Stimulated activated CD4-positive, alpha-beta T cell treated with anti-CD3 and anti-CD28 coated beads, TNF-alpha, amount 100 ng/mL, for 24 hours (primary cell): ENCODE results near the gene KLHL29.

ENCODE experiments used
- DNase-seq, 3 experiments: peaks; one replicate each; pipeline ENCODE4 v3.0.0-alpha.2; 2020; ENCODE audit warnings: low read depth in 3 of 3

KLHL29 gene

DNA sequence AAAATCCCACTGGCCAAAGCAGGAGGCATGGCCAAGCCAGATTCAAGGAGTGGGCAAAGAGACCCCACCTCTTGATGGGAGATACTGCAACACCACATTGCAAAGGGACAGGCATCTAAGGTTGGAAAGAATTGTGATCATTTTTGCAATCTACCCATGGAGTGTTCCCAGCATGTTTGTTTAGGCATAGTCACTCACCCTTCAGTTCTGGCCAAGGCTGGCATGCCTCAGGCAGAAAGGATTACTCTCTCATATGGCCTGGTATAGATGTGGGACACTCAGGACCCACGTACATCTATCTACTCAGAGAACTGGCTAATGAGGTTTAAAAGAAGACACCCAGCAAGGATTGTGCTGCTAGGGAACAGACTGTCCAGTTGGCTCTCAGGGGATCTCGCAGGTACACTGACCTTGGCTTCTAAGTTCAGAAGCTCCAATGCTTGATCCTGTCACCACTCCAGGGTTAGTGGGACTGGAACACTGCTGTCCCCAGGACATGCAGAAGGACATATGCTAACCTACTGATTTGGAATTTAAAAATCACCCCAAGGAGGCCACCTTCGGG, 183.7 kb downstream of the KLHL29 start:
- DNase-seq = no peak

- no peak for DNase-seq
These were observed 184.9 kb downstream of the KLHL29 start for GRCh38 chr2:23569761-23570365.

DNA sequence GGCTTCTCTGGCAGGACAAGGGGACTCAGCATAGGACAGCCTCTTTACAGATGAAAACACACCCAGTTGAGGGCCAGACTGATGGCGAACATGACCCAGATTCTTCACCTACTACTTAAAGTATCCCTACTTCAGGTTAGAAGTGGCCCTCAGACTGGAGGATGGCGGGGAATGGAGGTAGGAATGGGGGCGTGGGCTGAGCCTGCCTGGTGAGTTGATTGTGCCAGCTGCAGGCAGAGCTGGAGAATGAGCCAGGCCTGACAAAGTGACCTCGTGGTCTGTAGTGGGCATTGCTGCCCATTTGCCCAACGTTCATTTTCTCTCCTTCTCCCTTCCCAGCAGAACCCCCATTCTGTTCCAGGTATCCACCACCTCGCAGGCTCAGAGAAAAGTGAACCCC, 186.1 kb downstream of the KLHL29 start:
- DNase-seq = no peak

DNA sequence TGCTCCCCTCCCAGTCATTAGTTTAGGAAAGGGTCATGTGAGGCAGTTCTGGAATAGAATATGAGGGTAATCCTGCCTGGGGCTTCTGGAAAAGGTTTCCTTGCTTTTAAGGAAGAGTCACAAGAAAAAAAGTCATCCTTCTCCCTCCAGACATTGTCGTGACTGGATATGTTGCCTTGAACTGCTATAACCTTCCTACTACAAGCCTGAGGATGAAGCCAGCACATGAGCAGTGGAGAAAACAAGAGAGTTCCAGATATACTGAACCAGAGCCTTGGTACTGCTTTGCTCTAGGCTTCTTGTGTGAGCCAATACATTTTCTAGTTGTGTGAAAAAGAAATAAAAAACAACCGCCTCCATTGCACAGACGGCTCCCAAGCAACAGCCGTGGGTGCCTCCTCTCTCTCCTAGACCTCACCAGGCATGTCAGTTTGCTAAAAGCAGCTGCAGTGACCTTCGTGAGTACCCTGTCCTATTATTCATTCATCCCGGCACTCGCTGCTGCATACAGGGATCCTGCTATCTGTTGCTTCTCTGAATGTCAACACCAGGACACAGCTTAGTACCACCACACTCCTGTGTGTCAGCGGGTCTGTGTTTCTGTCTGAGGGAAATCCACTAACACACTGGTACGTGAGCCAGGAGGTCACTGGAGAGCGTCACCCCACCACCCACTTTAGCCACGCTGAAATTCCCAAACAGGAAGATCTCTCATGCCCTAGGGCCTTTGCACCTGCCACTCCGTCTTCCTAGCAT, 186.7 kb downstream of the KLHL29 start:
- no peak for DNase-seq

DNA sequence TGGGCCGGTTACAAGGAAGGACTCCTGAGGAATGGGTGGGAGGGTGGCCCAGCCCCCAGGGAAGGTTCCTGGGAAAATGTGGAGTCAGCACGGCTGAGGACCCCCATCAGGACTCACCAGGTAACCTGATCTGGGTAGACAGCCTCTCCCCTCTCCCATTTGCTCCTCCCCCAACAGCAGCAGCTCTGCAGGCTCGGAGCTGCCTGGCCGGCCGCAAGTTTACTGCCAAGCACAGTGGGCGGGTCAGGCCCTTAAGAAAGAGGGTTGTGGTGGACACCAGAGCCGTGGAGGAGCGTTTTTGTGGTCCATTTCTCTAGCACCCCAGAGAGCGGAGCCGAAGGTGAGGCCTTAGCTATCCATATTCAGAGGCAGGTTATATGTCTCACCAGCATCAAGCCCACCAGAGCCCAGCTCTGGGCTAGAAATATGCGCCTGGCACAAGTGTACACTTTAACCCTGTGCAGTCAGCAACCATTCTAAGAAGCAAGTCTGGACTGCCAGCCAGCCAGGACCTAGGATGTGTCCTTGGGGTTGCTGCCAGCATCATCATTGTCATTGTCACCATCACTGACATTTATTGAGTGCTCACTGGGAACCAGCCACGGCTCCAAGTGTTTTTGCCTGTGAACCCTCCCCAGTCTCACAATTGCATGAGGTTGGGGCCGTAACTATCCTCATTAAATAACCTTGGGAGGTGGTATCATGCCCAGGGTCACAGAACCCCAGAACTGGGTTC, 190.1 kb downstream of the KLHL29 start:
- DNase-seq = no peak

DNA sequence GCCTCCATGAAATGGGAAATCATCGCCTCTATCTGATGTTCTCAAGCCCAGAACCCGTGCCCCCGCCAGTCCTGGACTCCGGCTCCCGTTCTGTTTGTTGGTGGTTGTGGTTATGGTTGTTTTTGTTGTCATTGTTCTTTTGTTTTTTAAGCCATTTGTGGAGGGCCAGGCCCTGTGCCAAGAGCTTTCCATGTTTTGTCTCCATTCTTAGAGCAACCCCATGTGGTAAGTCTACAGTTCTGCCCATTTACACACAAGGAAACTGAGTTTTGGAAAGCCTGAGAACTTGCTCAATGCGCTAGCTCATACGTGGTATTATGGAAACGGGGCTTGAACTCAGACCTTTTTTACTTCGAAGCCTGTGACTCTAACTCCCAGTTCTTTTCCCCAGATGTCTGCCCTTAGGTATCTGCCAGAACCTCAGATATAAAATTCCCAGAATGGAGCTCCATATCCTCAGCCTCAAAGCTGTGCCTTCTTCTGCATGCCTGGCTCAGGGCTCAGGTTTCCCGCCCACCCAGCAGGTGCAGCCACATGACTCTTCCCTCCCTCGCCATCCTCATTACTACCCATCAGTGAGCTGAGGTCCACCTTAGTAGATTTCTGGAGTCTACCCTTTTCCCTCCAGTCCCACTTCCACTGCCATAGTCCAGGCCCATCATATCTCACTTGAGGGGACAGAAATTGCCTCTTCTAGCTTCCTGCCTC, 194.1 kb downstream of the KLHL29 start:
- DNase-seq = no peak

- no peak for DNase-seq
These were observed 194.7 kb downstream of the KLHL29 start for GRCh38 chr2:23579674-23580073.

- no peak for DNase-seq
These were observed 198.5 kb downstream of the KLHL29 start for GRCh38 chr2:23583467-23583866.

- DNase-seq = no peak
These were observed 199.2 kb downstream of the KLHL29 start for GRCh38 chr2:23584054-23584745.

DNA sequence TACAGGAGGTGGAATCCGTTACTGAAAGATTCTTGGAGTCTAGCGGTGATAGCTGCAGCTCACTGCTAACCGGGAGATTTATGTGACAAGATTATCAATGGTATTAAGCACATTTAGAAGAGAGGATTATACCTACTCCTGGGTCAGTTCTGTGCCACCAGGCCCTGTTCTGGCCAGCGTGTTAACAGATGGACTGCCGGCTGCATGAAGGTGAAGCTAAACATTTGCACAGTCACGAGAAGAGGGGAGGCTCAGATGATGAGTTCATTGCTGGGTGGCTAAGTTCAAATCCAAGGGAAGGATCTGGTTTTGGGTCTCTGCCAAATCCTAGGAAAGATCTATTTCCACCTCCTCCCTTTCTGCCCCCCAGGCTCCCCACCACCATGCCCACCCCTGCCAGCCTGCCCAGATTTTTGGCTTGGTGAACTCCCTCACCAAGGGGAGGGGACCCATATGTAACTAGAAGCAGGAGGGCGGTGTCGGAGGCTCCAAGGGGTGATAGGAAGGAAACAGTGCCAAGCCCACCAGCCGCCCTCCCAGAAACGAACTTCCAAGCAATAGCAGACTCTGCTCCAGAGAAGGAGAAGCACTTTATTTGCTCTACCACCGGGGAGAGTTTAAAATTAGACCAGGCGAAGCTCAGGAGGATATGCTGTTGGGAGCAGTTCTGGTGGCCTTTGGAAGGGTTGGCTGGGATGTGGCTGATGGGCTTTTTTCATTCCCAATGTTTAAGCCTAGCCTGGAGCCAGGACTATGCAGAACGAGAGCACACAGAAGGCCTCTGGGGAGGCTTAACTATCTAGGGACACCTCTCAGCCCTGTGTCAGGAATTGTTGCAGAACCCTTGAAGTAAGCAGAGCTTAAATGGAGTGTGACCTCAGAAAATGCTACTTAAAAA, 200.5 kb downstream of the KLHL29 start:
- no peak for DNase-seq

- DNase-seq = no peak
These were observed 201.8 kb downstream of the KLHL29 start for GRCh38 chr2:23586741-23587306.

DNA sequence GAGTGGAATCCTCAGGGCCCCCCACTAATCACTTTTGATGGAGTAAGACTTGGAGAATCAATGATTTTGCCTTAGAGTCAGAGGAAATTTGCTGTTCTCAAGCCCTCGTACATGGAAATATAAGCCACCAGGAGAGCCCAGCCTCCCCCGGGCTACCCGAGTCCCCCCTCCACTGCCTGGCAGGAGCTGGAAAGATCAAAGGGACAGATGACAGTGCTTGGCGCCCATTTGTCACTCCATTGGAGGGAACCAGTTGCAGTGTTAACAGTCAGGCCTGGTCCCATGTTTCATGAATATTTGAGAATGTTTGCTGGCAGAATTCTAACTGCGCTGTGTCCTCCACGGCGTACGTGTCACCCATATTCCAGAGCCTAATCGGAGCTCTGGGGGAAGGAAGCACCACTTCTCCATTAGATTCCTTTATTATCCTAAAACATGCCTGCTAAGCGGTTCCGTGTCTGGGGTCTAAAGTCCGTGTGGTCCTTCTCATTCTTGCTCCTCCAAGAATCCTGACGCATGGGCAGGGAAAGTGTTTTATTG, 202.4 kb downstream of the KLHL29 start:
- DNase-seq = no peak

DNA sequence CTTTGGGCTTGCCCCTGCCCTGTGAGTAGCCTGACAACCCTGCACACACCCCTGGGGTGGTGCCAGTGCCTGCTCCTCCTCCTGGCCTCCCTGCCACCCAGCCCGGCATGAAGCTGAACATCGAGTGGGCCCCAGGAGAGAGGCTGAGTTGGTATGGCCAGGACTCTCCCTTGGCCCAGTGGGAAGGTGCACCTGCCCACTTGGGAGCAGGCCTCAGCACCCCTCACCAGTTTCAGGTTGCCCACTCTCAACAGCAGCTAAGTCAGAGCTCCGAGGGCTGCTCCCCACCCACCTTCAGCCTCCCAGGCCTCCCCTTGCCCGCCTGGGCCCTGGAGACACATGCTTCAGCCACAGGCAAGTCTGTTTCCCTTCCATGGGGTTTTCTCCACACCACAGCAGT, 203.1 kb downstream of the KLHL29 start:
- no peak for DNase-seq

GRCh38 chr2:23588508-23589201, 203.7 kb downstream of the KLHL29 start:
- DNase-seq = no peak

DNA sequence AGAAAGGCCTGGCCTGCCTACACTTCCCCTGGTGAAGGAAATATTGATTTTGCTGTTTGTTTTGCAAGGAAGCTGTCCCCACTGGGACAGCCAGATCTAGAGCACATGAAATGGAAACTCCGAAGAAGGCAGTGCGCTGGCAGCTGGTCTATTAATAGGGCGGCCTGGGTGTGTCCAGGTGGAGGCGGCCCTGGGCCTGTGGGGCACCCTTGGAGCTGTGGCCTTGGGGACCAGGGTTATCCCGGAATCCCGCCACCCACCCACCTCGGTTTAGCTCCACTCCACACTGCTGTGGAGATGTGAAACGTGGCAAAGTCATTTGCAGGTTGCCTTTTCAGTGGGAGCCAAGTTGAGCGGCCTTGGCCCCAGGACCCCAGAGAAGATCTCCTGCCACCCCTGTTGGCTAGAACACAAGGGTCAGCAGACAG, 204.3 kb downstream of the KLHL29 start:
- DNase-seq = no peak

DNA sequence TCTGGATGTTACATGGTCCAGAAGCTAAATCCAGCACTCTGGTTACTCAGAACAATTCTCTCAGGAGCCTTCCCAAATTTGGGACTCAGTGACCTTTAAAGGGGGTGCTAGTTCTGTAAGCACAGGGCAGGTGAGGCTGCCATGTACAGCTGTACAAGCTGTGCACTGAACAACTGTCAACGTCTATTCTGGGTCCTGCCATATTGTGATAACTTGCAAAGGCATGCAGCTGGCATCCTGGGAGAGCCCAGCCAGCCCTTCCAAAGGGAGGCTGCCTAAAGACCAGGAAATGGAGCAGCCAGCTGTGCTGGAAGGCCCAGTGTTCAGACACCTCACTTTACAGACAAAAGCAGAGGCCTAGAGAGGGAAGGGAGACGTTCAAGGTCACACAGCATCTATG, 204.8 kb downstream of the KLHL29 start:
- no peak for DNase-seq

GRCh38 chr2:23590241-23590869, 205.4 kb downstream of the KLHL29 start:
- no peak for DNase-seq

DNA sequence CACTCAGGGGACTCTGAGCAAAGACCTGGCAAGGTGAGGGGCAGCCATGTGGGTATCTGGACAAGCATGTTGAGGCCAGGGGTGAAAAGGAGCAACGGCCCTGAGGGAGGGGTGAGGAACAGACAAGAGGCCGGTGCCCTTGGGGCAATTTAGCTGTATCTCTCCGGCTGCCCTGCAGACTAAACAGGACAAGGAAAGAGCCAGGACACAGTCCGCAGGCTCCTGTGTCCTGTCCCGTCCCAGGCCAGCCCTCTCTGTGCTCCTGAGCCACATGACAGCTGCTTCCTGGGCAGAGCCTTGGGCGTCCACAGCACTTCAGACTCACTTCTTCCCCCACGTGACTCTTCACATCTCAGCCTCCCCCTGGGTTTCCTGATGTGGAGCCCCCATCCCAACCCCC, 206.1 kb downstream of the KLHL29 start:
- no peak for DNase-seq
